Neural cell (in vitro differentiated cells): Measurements from ENCODE around the gene KRT85. TPM values are rescaled to one million over a fixed set of nuclear protein-coding genes. Genes with fewer than 3 reads are reported as not detected.

Experiments
- H2AFZ ChIP-seq: fragments of 200-600, 300-800 bp; sonication (generic), shearing (Covaris generic); 2 replicates; pipeline ENCODE4 v1.6.0; 2014; ENCODE audit warnings: low read depth, mild to moderate bottlenecking, antibody characterized with exemption, low read length, moderate library complexity
- H3F3A ChIP-seq: fragments of 200-600 bp; shearing (Covaris generic); 2 replicates; pipeline ENCODE4 v1.6.1; 2016; ENCODE audit warnings: mild to moderate bottlenecking, moderate library complexity, mixed read lengths, antibody characterized with exemption, low read length; ENCODE audit not compliant: insufficient read depth, poor library complexity, severe bottlenecking
- H3K27ac ChIP-seq: fragments of 200-600, 300-800 bp; sonication (generic), shearing (Covaris generic); 2 replicates; pipeline ENCODE4 v1.5.1; 2014; ENCODE audit warnings: mild to moderate bottlenecking, low read length, moderate library complexity
- H3K27me3 ChIP-seq: fragments of 300-800, 200-600 bp; sonication (generic), shearing (Covaris generic); 2 replicates; pipeline ENCODE4 v1.6.0; 2014; ENCODE audit warnings: mild to moderate bottlenecking, low read depth, low read length, moderate library complexity; ENCODE audit not compliant: insufficient read depth
- H3K36me3 ChIP-seq: fragments of 300-800, 200-600 bp; sonication (generic), shearing (Covaris generic); 2 replicates; pipeline ENCODE4 v1.5.1; 2014; ENCODE audit warnings: mild to moderate bottlenecking, antibody characterized with exemption, low read length, moderate library complexity; ENCODE audit not compliant: insufficient read depth
- H3K4me2 ChIP-seq: fragments of 300-800, 200-600 bp; sonication (generic), shearing (Covaris generic); 2 replicates; pipeline ENCODE4 v1.6.0; 2014; ENCODE audit warnings: mild to moderate bottlenecking, low read length
- H3K4me3 ChIP-seq: fragments of 300-800, 200-600 bp; sonication (generic), shearing (Covaris generic); 2 replicates; pipeline ENCODE4 v1.5.1; 2014; ENCODE audit warnings: mild to moderate bottlenecking, low read length, moderate library complexity
- H3K79me2 ChIP-seq: fragments of 200-600 bp; shearing (Covaris generic); replicated peaks from 2 replicates; pipeline ENCODE4 v1.6.0; 2014; ENCODE audit warnings: mild to moderate bottlenecking, low read length, moderate library complexity; ENCODE audit not compliant: insufficient read depth
- H3K9ac ChIP-seq: fragments of 300-800, 200-600 bp; sonication (generic), shearing (Covaris generic); 2 replicates; pipeline ENCODE4 v1.6.1; 2016; ENCODE audit warnings: mild to moderate bottlenecking, low read length, mixed read lengths
- H3K9me2 ChIP-seq: fragments of 200-600 bp; shearing (Covaris generic); 2 replicates; pipeline ENCODE4 v1.6.1; 2016; ENCODE audit warnings: mild to moderate bottlenecking, low read length, mixed read lengths; ENCODE audit not compliant: insufficient read depth
- H3K9me3 ChIP-seq: fragments of 200-600, 300-800 bp; sonication (generic), shearing (Covaris generic); 2 replicates; pipeline ENCODE4 v1.6.1; 2016; ENCODE audit warnings: mild to moderate bottlenecking, mixed run types, low read length, moderate library complexity, mixed read lengths
- H4K20me1 ChIP-seq: fragments of 200-600 bp; shearing (Covaris generic); 2 replicates; pipeline ENCODE4 v1.6.1; 2016; ENCODE audit warnings: mild to moderate bottlenecking, mixed run types; ENCODE audit not compliant: insufficient read depth
- CTCF ChIP-seq: fragments of 450-650 bp; IDR thresholded peaks from 2 replicates; pipeline ENCODE4 v1.5.1; 2014; ENCODE audit warnings: antibody characterized with exemption, mild to moderate bottlenecking, moderate library complexity; ENCODE audit not compliant: poor library complexity, severe bottlenecking
- EP300 ChIP-seq: fragments of 450-650 bp; conservative IDR thresholded peaks from 2 replicates; pipeline ENCODE4 v1.6.1; 2014; ENCODE audit warnings: antibody characterized with exemption, mild to moderate bottlenecking, moderate library complexity; ENCODE audit not compliant: poor library complexity, severe bottlenecking
- EZH2 ChIP-seq: fragments of 200-600, 300-800 bp; shearing (Covaris generic), sonication (generic); IDR thresholded peaks from 2 replicates; pipeline ENCODE4 v1.6.1; 2014; ENCODE audit warnings: antibody characterized with exemption, low read length, borderline replicate concordance, mild to moderate bottlenecking; ENCODE audit not compliant: insufficient read depth, poor library complexity, severe bottlenecking
- MXI1 ChIP-seq: fragments of 450-650 bp; conservative IDR thresholded peaks from 2 replicates; pipeline ENCODE4 v1.6.1; 2014; ENCODE audit warnings: antibody characterized with exemption, mild to moderate bottlenecking; ENCODE audit not compliant: poor library complexity, severe bottlenecking
- POLR2AphosphoS5 ChIP-seq: IDR thresholded peaks from 2 replicates; pipeline ENCODE4 v1.6.1; 2012
- RAD21 ChIP-seq: fragments of 450-650 bp; conservative IDR thresholded peaks from 2 replicates; pipeline ENCODE4 v1.6.1; 2014; ENCODE audit warnings: antibody characterized with exemption, mild to moderate bottlenecking, moderate library complexity
- REST ChIP-seq: IDR thresholded peaks from 2 replicates; pipeline ENCODE4 v1.6.1; 2012; ENCODE audit warnings: borderline replicate concordance
- SMC3 ChIP-seq: fragments of 450-650 bp; conservative IDR thresholded peaks from 2 replicates; pipeline ENCODE4 v1.6.1; 2014; ENCODE audit warnings: antibody characterized with exemption, mild to moderate bottlenecking, moderate library complexity; ENCODE audit not compliant: poor library complexity
- TAF1 ChIP-seq: IDR thresholded peaks from 2 replicates; pipeline ENCODE4 v1.6.1; 2012; ENCODE audit warnings: low read depth
- polyA plus RNA-seq: library from polyadenylated mRNA; depleted of rRNA; stranded (reverse); fragments of >200 nt; gene quantifications from 2 replicates; pipeline ENCODE4 v1.2.3, GENCODE V29; 2014

The KRT85 gene
- polyA plus RNA-seq, 1 donor from 2014 or later, result not detected

GRCh38 chr12:52363111-52363679 lies 4.1 kb downstream of the KRT85 start:
- Histone ChIP-seq H3K4me2 (no peak overlapping the region), H3K27ac (no peak overlapping the region), H3K36me3 (no peaks in the 10 kb centered on the region), H3K9ac (no peak overlapping the region), H4K20me1 (no peaks in the 10 kb centered on the region), H2AFZ (no peak overlapping the region), H3F3A (no peaks in the 10 kb centered on the region), H3K27me3 (no peaks in the 10 kb centered on the region), H3K9me2 (no peaks in the 10 kb centered on the region), H3K79me2 (no peaks in the 10 kb centered on the region), H3K9me3 (no peaks in the 10 kb centered on the region), H3K4me3 (no peak overlapping the region)
- no peak for TF ChIP-seq SMC3

GRCh38 chr12:52362118-52362726 lies 5.1 kb downstream of the KRT85 start:
- Histone ChIP-seq H4K20me1 (no peaks in the 10 kb centered on the region), H3K9ac (no peak overlapping the region), H2AFZ (no peak overlapping the region), H3F3A (no peaks in the 10 kb centered on the region), H3K27ac (no peak overlapping the region), H3K9me3 (no peaks in the 10 kb centered on the region), H3K4me3 (no peak overlapping the region), H3K9me2 (no peaks in the 10 kb centered on the region), H3K27me3 (no peaks in the 10 kb centered on the region), H3K79me2 (no peaks in the 10 kb centered on the region), H3K36me3 (no peaks in the 10 kb centered on the region), H3K4me2 (no peak overlapping the region)
- TF ChIP-seq TAF1, result no peak
- TF ChIP-seq EZH2, result no peak
- no peak for TF ChIP-seq POLR2AphosphoS5
- no peak for TF ChIP-seq RAD21

- Histone ChIP-seq H3K36me3 (no peaks in the 10 kb centered on the region), H4K20me1 (no peaks in the 10 kb centered on the region), H3K27me3 (no peaks in the 10 kb centered on the region), H3F3A (no peaks in the 10 kb centered on the region), H3K79me2 (no peaks in the 10 kb centered on the region), H3K27ac (no peak overlapping the region), H3K9me3 (no peaks in the 10 kb centered on the region), H3K4me3 (no peak overlapping the region), H3K4me2 (no peak overlapping the region), H2AFZ (no peak overlapping the region), H3K9ac (no peak overlapping the region), H3K9me2 (no peaks in the 10 kb centered on the region)
- no peak for TF ChIP-seq EZH2
- TF ChIP-seq RAD21, result no peak
- TF ChIP-seq SMC3, result no peak
- TF ChIP-seq EP300, result no peak
- TF ChIP-seq TAF1, result no peak
- no peak for TF ChIP-seq POLR2AphosphoS5
- no peak for TF ChIP-seq REST
- TF ChIP-seq CTCF, result no peak
- no peak for TF ChIP-seq MXI1
These were observed 5.7 kb downstream of the KRT85 start for GRCh38 chr12:52361553-52361952.
